HL-60/S4 treated with retinoic acid at 250 ng/mL for 4 days and 3 days (cell line): ENCODE measurements around the gene GNPTG.

Experiments used
- in situ Hi-C: fragments of 300-500 bp; cut with MboI; formaldehyde crosslinking; loops from 2 replicates; pipeline ENCODE4 v1.7.0; 2022; ENCODE audit warnings: low sequenced_read_pairs

GNPTG gene

GRCh38 chr16:1351582-1352362, at the start of gene GNPTG, which contains the start of gene TSR3:
TSS of gene GNPTG (plus strand) at chr16:1351931. CDS start at chr16:1351966, 35 bp downstream.
TSS of gene TSR3 (minus strand) at chr16:1351878. CDS start at chr16:1351804, 74 bp downstream.
- in situ Hi-C loops: no loop called here

DNA sequence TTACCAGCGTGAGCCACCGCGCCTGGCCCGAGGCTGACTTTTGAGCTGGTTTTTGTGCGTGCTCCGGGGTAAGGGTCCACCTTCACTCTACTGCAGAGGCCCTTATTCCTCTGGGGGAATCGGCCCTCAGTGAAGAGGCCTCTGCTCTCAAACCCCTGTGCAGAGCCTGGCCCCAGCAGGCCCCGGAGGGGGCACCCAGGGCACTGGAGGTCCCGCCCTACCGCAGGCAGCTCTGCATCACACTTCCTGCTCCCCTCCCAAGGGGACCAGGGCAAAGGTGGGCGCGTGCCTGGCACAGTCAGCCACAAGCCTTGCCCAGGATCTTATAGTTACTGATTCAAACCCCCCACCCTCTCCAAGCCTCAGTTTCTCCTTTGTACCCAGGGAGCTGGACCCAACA, 45.9 kb upstream of the GNPTG start:
- in situ Hi-C loops: no loop called here

DNA sequence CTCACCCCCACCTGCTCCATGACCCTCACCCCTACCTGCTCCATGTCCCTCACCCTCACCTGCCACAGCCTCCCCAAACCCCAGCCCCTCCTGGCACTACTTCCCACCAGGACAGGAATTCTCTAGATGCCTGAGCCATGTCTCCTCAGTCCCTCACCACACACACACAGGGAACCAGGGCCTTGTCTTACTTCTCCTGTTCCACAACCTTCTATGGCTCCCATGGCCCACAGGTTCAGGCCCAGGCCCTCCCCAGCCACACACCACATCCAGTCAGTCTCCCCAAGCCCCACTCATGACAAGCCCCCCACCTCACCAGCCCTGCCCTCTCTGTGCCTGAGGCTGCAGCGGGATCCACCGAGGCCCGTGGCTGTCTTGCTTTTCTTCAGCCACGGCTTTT, 45.4 kb upstream of the GNPTG start:
- in situ Hi-C loops: no loop called here

GRCh38 chr16:1308036-1308976, 43.4 kb upstream of the GNPTG start:
- in situ Hi-C loops: no loop called here

DNA sequence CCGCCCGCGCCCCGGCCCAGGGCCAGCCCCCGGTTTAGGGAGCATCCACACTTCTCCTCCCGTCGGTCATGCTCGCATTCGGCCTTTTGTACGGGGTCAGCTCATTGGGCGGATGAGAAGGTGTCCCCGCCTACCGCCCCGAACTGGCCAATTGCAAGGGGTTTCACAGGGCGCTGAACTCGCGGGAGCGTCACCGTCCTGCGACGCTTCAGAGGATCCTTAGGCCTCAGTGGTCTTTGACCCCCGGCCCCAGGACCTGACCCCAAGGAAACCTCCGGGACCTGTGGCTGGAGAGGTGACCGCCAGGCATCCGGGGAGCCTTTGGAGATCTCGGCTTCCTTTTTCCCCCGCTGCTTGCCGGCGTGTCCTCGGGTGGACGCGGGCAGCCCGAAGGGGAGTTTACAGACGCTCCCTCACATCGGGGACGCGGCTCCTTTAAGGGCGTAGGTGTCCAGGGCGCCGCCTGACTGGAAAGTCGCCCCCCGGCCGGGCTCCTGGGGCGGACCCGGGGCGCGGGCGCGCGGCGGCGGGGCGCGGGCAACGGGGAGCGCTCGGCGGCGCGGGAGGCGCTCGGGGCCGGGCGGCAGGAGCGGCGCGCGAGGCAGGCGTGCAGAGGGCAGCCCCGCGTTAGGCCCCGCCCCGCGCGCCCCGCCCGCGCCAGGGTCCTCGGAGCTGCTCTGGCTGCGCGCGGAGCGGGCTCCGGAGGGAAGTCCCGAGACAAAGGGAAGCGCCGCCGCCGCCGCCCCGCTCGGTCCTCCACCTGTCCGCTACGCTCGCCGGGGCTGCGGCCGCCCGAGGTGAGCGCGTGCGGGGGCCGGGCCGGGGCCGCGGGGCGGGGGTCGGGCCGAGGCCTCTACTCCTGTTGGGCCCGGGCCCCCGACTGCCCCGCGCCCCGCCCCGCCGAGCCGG, 42.5 kb upstream of the GNPTG start, which contains the start of gene UBE2I:
UBE2I (plus strand) TSS at position 660 of the 909 bp plus-strand sequence. CDS start 4,395 bp downstream, outside the sequence.
- in situ Hi-C loops: no loop called here

- in situ Hi-C loops: no loop called here
Observed at GRCh38 chr16:1309888-1310831, 41.6 kb upstream of the GNPTG start.

DNA sequence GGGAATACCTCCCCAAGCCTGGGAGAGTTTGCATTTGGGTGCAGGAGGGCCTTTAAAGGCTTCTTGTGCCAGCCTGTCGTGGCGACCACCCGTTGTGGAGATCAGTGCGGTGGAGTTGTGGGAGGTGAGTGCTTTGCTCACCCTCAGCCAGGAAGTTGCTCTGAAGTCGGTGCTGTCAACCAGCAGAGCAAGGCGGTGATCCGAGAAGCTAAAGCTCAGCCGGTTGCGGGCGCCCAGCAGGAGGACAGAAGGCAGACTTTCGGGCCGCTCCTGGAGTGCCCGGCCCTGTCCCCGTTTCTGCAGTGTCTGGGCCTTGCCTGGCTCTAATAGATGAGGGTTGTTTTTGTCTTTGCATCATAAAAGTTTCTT, 40.9 kb upstream of the GNPTG start:
- in situ Hi-C loops: no loop called here

DNA sequence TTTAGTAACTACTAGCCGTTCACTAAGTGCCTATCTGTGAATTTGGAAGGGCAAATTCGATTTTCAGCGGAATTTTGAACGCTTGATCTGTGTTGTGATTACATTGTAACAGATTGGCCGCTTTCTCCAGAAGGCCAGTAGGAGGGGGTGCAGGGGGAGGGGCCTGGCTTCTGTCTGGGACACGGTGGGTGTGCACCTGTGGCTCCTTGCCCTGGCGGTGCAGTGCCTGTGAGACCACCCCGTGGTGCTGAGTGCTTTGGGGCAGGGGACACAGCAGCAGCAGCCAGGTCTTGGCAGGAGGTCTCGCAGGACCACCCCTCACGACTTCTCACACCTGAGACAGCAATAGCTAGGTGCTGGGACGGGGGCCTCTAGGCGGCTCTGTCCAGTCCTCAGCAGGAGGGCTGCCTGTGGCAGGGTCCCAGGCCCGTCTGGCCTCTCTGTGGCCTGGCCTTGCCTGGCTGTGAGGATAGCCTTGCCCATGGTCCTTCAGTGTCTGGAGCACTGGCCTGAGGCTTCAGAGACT, 40.5 kb upstream of the GNPTG start:
- in situ Hi-C loops: no loop called here

DNA sequence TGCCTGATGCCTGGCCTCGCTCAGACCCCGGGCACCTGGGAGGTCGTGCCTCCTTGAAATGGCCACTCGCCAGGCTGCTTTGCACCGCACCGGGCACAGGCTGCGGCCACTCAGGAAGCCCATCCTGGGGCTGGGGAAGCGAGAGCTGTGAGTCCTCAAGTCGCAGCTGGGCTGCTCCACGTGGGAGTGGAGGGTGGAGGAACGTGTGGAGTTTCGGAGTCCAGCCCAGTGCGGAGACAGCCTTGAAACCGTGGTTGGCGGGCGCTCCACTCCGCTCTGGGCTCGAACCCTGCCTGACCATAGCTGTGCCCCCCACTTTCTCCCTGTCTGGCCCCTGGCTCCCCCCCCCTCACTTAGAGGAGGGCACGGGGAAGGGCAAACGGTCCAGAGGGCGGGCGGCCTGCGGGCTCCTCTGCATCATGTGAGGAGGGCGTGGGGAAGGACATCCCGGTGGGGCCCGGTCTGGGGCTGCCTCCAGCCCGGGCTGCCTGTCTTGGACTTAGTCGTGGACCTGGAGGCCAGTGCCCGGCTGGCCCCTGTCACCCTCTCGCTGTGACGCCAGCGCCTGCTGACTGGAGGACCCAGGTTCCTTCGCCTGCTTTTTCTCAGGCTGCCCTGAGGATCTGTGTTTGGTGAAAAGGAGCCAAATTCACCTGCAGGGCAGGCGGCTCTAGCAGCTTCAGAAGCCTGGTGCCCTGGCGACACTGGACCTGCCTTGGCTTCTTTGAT, 39.8 kb upstream of the GNPTG start:
- in situ Hi-C loops: no loop called here

GRCh38 chr16:1312467-1312816, 39.3 kb upstream of the GNPTG start:
- in situ Hi-C loops: no loop called here

GRCh38 chr16:1312903-1313302, 38.8 kb upstream of the GNPTG start:
- in situ Hi-C loops: no loop called here

GRCh38 chr16:1313721-1314369, 37.9 kb upstream of the GNPTG start:
- in situ Hi-C loops: no loop called here

- in situ Hi-C loops: no loop called here
Observed at GRCh38 chr16:1314399-1315068, 37.2 kb upstream of the GNPTG start.

DNA sequence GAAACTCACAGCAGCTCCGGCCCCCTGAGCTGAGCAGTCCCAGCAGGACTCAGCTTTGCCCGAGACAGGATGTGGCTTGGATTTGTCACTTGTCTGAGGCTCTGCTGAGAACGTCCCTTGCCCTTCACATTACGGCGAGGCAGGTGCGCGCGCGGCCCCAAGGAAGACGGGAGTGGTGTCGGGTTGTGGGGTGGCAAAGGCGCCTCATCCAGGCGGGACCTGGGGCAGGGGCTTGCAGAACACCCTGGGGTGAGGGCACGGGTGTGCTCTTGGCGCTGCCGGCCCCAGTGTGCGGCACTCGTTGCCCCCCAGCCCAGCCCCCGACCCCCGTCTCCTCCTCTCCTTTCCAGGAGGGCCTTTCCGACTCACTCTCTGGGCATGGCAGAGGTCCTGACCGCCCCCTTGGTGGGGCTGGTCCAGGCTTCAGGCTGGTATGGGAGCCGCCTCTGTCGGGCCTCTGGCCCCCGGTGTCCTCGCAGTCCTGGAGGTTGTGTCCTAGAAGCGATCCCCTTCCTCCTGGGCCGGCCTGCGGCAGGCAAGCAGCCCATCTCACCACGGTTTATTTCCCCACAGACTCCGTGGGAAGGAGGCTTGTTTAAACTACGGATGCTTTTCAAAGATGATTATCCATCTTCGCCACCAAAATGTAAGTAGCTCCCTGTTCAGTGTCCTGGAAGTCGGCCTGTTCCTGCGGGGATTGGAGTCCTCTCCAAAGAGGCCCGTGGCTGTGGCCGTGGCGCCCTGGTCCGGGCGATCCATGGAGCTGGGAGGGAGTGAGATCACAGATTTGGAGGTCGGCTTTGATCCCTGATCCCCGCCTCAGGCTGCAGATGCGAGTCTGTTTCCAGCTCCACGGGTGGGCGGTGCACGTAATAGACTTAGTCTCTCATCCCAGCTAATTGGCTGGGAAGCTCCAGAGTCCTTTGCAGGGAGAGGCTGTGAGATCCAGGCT, 36.4 kb upstream of the GNPTG start:
- in situ Hi-C loops: no loop called here

GRCh38 chr16:1316033-1316405, 35.7 kb upstream of the GNPTG start:
- in situ Hi-C loops: no loop called here

- in situ Hi-C loops: no loop called here
Observed at GRCh38 chr16:1317479-1318267, 34.1 kb upstream of the GNPTG start.
